ENCODE data around the gene FOXN3. TPM values are rescaled to one million over a fixed set of nuclear protein-coding genes. Genes with fewer than 3 reads are reported as not detected.

Gene FOXN3
- total RNA-seq, 2 experiments from 2014 or later = 124 to 127 TPM

GRCh38 chr14:89369656-89370055 lies 47.4 kb downstream of the FOXN3 start:
- CTCF ChIA-PET = interaction anchor here (0.6 kb wide), 1 partner anchor 343 kb away, joined by 3 read pairs; no protein-coding TSS in a partner anchor
- Mint-ChIP-seq H3K9me3 (no peaks in the 10 kb centered on the region), H3K27ac (peak overlapping the region; percentile 66), H3K27me3 (no peaks in the 10 kb centered on the region), H3K36me3 (ENCODE audit: low read depth) (peaks cover 32% of the 10 kb centered on the region), H3K4me3 (no peak overlapping the region), H3K4me1 (ENCODE audit: low read depth) (peaks cover 79% of the 10 kb centered on the region)
- H3K4me1 ChIP-seq (ENCODE audit: insufficient read depth, low read length) = peaks cover 34% of the 10 kb centered on the region
- ATAC-seq (ENCODE audit: poor library complexity) = no peak
- H3K36me3 ChIP-seq (ENCODE audit: insufficient read depth, low read length) = no peaks in the 10 kb centered on the region
- no peaks in the 10 kb centered on the region for H3K27me3 ChIP-seq (ENCODE audit: control insufficient read depth in 1 of 2, insufficient read depth in 2 of 2, low read length in 2 of 2)
- no peaks in the 10 kb centered on the region for H3K9me3 ChIP-seq (ENCODE audit: control insufficient read depth in 1 of 2, insufficient read depth in 1 of 2, low read length in 2 of 2)
- H3K27ac ChIP-seq (ENCODE audit: low read depth in 1 of 2, low read length in 2 of 2) = no peak overlapping the region
- DNase-seq = no peak
- no peak for TF ChIP-seq CTCF (IDR thresholded peaks at IDR 0.05)
- intact Hi-C loops (cut with DNase I, micrococcal nuclease) = loop anchor here in 1 of 2 experiments (5.0 kb wide), 1 partner anchor 43 kb away; no protein-coding TSS in a partner anchor
- POLR2A ChIA-PET = no interaction called here
- H3K4me3 ChIP-seq (ENCODE audit: low read length) = no peak overlapping the region

- Histone ChIP-seq H3K27me3 (ENCODE audit: control insufficient read depth in 1 of 2, insufficient read depth in 2 of 2, low read length in 2 of 2) (no peaks in the 10 kb centered on the region), H3K27ac (ENCODE audit: low read depth in 1 of 2, low read length in 2 of 2) (no peak overlapping the region), H3K4me3 (ENCODE audit: low read length) (no peak overlapping the region), H3K9me3 (ENCODE audit: control insufficient read depth in 1 of 2, insufficient read depth in 1 of 2, low read length in 2 of 2) (no peaks in the 10 kb centered on the region), H3K4me1 (ENCODE audit: insufficient read depth, low read length) (peaks cover 40% of the 10 kb centered on the region), H3K36me3 (ENCODE audit: insufficient read depth, low read length) (no peaks in the 10 kb centered on the region)
- CTCF ChIA-PET = interaction anchor here (0.6 to 1.4 kb wide), 2 partner anchors 10 to 342 kb away, joined by 3 read pairs; no protein-coding TSS in a partner anchor
- Mint-ChIP-seq H3K4me1 (ENCODE audit: low read depth) (peaks cover 83% of the 10 kb centered on the region), H3K27ac (peak overlapping the region; percentile 66), H3K9me3 (no peaks in the 10 kb centered on the region), H3K4me3 (no peak overlapping the region), H3K27me3 (no peaks in the 10 kb centered on the region), H3K36me3 (ENCODE audit: low read depth) (peaks cover 27% of the 10 kb centered on the region)
- TF ChIP-seq CTCF (IDR thresholded peaks at IDR 0.05) = no peak
- ATAC-seq (ENCODE audit: poor library complexity) (no peak), DNase-seq (no peak)
- intact Hi-C loops (cut with DNase I, micrococcal nuclease) = no loop called here
- POLR2A ChIA-PET = no interaction called here
Measured at GRCh38 chr14:89368490-89369477, 48.2 kb downstream of the FOXN3 start.

GRCh38 chr14:89367779-89368120 lies 49.3 kb downstream of the FOXN3 start:
- peaks cover 19% of the 10 kb centered on the region for H3K36me3 Mint-ChIP-seq (ENCODE audit: low read depth)
- intact Hi-C loops (cut with DNase I, micrococcal nuclease) = no loop called here
- Histone ChIP-seq H3K4me1 (ENCODE audit: insufficient read depth, low read length) (peaks cover 41% of the 10 kb centered on the region), H3K27ac (ENCODE audit: low read depth in 1 of 2, low read length in 2 of 2) (no peak overlapping the region), H3K4me3 (ENCODE audit: low read length) (no peak overlapping the region), H3K27me3 (ENCODE audit: control insufficient read depth in 1 of 2, insufficient read depth in 2 of 2, low read length in 2 of 2) (no peaks in the 10 kb centered on the region), H3K36me3 (ENCODE audit: insufficient read depth, low read length) (no peaks in the 10 kb centered on the region), H3K9me3 (ENCODE audit: control insufficient read depth in 1 of 2, insufficient read depth in 1 of 2, low read length in 2 of 2) (no peaks in the 10 kb centered on the region)
- peak overlapping the region; percentile 95 for H3K27ac Mint-ChIP-seq
- no peaks in the 10 kb centered on the region for H3K9me3 Mint-ChIP-seq
- no peaks in the 10 kb centered on the region for H3K27me3 Mint-ChIP-seq
- no peak overlapping the region for H3K4me3 Mint-ChIP-seq
- no peak for ATAC-seq (ENCODE audit: poor library complexity)
- no peak for DNase-seq
- ChIA-PET POLR2A (interaction anchor here (0.6 kb wide), 1 partner anchor 17 kb away, joined by 3 read pairs; no protein-coding TSS in a partner anchor), CTCF (interaction anchor here (1.4 kb wide), 1 partner anchor 9 kb away, joined by 3 read pairs; no protein-coding TSS in a partner anchor)
- peaks cover 84% of the 10 kb centered on the region for H3K4me1 Mint-ChIP-seq (ENCODE audit: low read depth)
- no peak for TF ChIP-seq CTCF (IDR thresholded peaks at IDR 0.05)
